ENCODE measurements around the gene SKIC8.

- no peak for TF ChIP-seq CTCF (IDR thresholded peaks at IDR 0.05)
- no peak for TF ChIP-seq POLR2A (IDR thresholded peaks at IDR 0.05)
Observed at GRCh38 chr15:78302579-78303312, 3.3 kb upstream of the SKIC8 start.
